ENCODE data around the gene LRP10.
A peak's percentile ranks its signal among the peaks of the same experiment; 100 is the strongest.

The LRP10 gene

DNA sequence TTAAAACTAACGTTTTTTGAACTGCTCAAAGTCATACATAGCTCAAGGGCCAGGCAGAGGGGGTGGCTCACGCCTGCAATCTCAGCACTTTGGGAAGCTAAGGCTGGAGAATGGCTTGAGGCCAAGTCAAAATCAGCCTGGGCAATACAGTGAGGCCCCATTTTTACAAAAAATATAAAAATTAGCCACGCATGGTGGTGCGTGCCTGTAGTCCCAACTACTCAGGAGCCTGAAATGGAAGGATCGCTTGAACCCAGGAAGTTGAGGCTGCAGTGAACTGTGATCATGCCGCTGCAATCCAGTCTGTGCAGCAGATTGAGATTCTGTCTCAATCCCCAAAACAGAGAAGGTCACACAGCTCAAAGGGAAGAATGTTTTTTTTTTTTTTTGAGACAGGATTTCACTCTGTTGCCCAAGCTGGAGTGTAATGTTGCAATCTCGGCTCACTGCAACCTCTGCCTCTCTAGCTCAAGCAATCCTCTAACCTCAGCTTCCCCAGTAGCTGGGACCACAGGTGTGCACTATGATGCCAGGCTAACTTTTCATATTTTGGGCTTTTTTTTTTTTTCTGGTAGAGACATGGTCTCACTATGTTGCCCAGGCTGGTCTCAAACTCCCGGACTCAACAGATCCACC lies 44.5 kb downstream of the LRP10 start:
- H3K4me3 ChIP-seq (replicated peaks; ENCODE audit: low read depth, low read length) = no peak overlapping the region
- no peak for DNase-seq (ENCODE audit: extremely low read depth, insufficient read length)
- no peak for TF ChIP-seq CTCF (IDR thresholded peaks at IDR 0.05; ENCODE audit: insufficient read depth, low read length, poor library complexity, severe bottlenecking)
- H3K27me3 ChIP-seq (replicated peaks; ENCODE audit: control insufficient read depth, insufficient read depth, low read length) = no peaks in the 10 kb centered on the region
- peaks cover 2% of the 10 kb centered on the region; the same call in 1 of the 2 replicates for H3K36me3 ChIP-seq (ENCODE audit: control insufficient read depth, insufficient read depth, low read length)

DNA sequence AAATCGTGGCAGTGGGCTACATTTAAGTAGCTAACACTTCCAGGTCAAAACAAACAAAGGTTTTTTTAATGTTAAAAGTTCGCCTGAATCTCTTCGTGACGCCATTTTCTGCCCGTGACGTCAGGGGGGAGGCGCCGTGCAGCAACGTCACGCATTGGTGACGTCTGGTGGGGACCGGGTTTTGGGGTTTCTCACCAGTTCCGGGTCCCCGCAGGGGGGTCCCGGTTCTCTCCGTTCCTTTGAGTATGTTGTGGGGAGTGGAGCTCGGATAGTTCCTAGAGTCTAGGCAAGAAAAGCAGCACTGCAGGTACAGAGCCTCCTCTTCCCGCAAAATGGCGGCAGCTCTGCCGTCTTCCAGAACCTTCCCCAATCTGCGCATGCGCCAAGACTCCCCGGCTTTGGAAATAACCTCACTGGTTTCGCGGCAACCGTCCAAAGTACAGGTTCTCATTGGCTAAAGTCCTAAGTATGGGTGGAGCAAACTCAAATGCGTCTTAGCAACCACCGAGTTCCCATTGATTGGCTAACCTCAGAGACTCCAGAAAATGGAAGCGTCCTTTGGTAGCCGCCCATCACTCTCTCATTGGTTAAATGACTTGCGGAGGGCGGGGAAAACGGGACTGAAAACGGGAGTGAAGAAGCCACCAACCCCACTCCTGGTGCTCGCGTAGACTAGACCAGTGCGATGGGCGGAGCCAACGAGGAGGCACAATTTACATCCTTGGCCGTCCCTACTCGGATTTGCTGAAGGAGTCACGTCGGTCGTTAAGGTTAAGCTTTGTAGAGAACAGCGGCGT lies 47.5 kb downstream of the LRP10 start, which contains the start of gene RBM23:
Gene RBM23 (minus strand): TSS at position 346 of the 797 bp plus-strand sequence.
- H3K36me3 ChIP-seq (ENCODE audit: control insufficient read depth, insufficient read depth, low read length) = peaks cover 12% of the 10 kb centered on the region
- peak; percentile 93 for DNase-seq (ENCODE audit: extremely low read depth, insufficient read length)
- H3K27me3 ChIP-seq (replicated peaks; ENCODE audit: control insufficient read depth, insufficient read depth, low read length) = no peaks in the 10 kb centered on the region
- no peak for TF ChIP-seq CTCF (IDR thresholded peaks at IDR 0.05; ENCODE audit: insufficient read depth, low read length, poor library complexity, severe bottlenecking)
- peak within 1 kb of the TSS; percentile 81 for H3K4me3 ChIP-seq (replicated peaks; ENCODE audit: low read depth, low read length)

- Histone ChIP-seq H3K27me3 (replicated peaks; ENCODE audit: control insufficient read depth, insufficient read depth, low read length) (no peaks in the 10 kb centered on the region), H3K36me3 (ENCODE audit: control insufficient read depth, insufficient read depth, low read length) (peaks cover 16% of the 10 kb centered on the region), H3K4me3 (replicated peaks; ENCODE audit: low read depth, low read length) (peak overlapping the region; percentile 56)
- DNase-seq (ENCODE audit: extremely low read depth, insufficient read length) = no peak
- no peak for TF ChIP-seq CTCF (IDR thresholded peaks at IDR 0.05; ENCODE audit: insufficient read depth, low read length, poor library complexity, severe bottlenecking)
Measured at GRCh38 chr14:22919601-22919921, 48.0 kb downstream of the LRP10 start.

DNA sequence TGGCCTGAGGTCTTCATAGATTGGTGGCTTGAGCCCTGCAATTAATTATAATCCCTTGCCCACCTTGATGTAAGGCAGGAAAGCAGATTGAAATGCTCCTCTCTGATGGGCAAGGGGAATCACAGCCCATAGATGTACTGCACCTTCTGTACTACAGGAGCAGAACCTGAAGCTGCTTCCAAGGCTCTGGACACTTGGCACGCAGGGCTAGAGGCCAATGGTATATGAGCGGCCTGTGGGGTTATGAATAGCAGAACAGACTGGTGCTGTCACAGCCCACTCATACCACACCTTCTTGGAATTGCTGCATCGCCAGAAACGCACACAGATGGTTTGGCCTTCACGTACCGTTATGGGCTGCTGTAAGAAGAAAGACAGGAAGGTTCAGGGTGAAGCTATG lies 49.2 kb downstream of the LRP10 start:
- Histone ChIP-seq H3K4me3 (replicated peaks; ENCODE audit: low read depth, low read length) (no peak overlapping the region), H3K36me3 (ENCODE audit: control insufficient read depth, insufficient read depth, low read length) (peaks cover 20% of the 10 kb centered on the region), H3K27me3 (replicated peaks; ENCODE audit: control insufficient read depth, insufficient read depth, low read length) (no peaks in the 10 kb centered on the region)
- no peak for DNase-seq (ENCODE audit: extremely low read depth, insufficient read length)
- no peak for TF ChIP-seq CTCF (IDR thresholded peaks at IDR 0.05; ENCODE audit: insufficient read depth, low read length, poor library complexity, severe bottlenecking)

GRCh38 chr14:22922294-22922693 lies 50.8 kb downstream of the LRP10 start:
- H3K4me3 ChIP-seq (replicated peaks; ENCODE audit: low read depth, low read length) = no peak overlapping the region
- H3K36me3 ChIP-seq (ENCODE audit: control insufficient read depth, insufficient read depth, low read length) = peaks cover 22% of the 10 kb centered on the region
- no peaks in the 10 kb centered on the region for H3K27me3 ChIP-seq (replicated peaks; ENCODE audit: control insufficient read depth, insufficient read depth, low read length)
- no peak for DNase-seq (ENCODE audit: extremely low read depth, insufficient read length)
- TF ChIP-seq CTCF (IDR thresholded peaks at IDR 0.05; ENCODE audit: insufficient read depth, low read length, poor library complexity, severe bottlenecking) = no peak
